Esophagus muscularis mucosa (tissue), 4 donors: Measurements from ENCODE around the gene PCNT. TPM values are rescaled to one million over a fixed set of nuclear protein-coding genes. Genes with fewer than 3 reads are reported as not detected.

Experiments used
- DNase-seq: peaks from one replicate; pipeline ENCODE4 v3.0.0-alpha.2; 2017; ENCODE audit errors: extremely low spot score
- H3K27ac ChIP-seq, 4 donors: fragments of 200-600 bp; sonication (generic); replicated peaks in 1 of 4; 1 replicate in 3 of 4; 2 replicates in 1 of 4; pipeline ENCODE4 v1.5.1; 2016 to 2019; ENCODE audit warnings: mild to moderate bottlenecking in 1 of 4
- H3K27me3 ChIP-seq, 4 donors: fragments of 200-600 bp; sonication (generic); one replicate each; pipeline versions ENCODE4 v1.5.1 to v1.6.0; 2016 to 2019
- H3K36me3 ChIP-seq, 4 donors: fragments of 200-600 bp; sonication (generic); one replicate each; pipeline ENCODE4 v1.5.1; 2016 to 2019
- H3K4me1 ChIP-seq, 4 donors: fragments of 200-600 bp; sonication (generic); one replicate each; pipeline ENCODE4 v1.5.1; 2016 to 2019
- H3K4me3 ChIP-seq, 4 donors: fragments of 200-600 bp; sonication (generic); 1 replicate in 2 of 4; 2 replicates in 2 of 4; pipeline ENCODE4 v1.5.1; 2016 to 2019; ENCODE audit warnings: mild to moderate bottlenecking in 4 of 4, moderate library complexity in 1 of 4
- H3K9me3 ChIP-seq, 4 donors: fragments of 200-600 bp; sonication (generic); 1 replicate in 3 of 4; 2 replicates in 1 of 4; pipeline ENCODE4 v1.5.1; 2016 to 2019
- CTCF ChIP-seq, 3 experiments: fragments of 200-600 bp in 2 of 3; fragments of 450-650 bp in 1 of 3; sonication (generic) in 2 of 3; IDR thresholded peaks; one replicate each; pipeline ENCODE4 v1.5.1; 2017 to 2019; ENCODE audit warnings: antibody characterized with exemption in 3 of 3, mild to moderate bottlenecking in 2 of 3, moderate library complexity in 1 of 3
- EP300 ChIP-seq: sonication (generic); formaldehyde crosslinking; IDR thresholded peaks from one replicate; pipeline ENCODE4 v1.6.1; 2017; ENCODE audit warnings: antibody characterized with exemption
- POLR2A ChIP-seq: fragments of 450-650 bp; IDR thresholded peaks from one replicate; pipeline ENCODE4 v1.6.1; 2017; ENCODE audit warnings: antibody characterized with exemption, moderate library complexity, mild to moderate bottlenecking, low read depth
- POLR2AphosphoS5 ChIP-seq, 2 donors: sonication (generic); formaldehyde crosslinking; IDR thresholded peaks; one replicate each; pipeline ENCODE4 v1.6.1; 2017; ENCODE audit warnings: antibody characterized with exemption in 2 of 2
- WGBS: methylation state at CpG from one replicate; pipeline ENCODE4 v1.1.5; 2018; 5-methylcytosine and 5-hydroxymethylcytosine counted together
- intact Hi-C: fragments of 100-400 bp; cut with DNase I; formaldehyde crosslinking; loops from one replicate; pipeline ENCODE4 v1.15.1; 2023
- total RNA-seq, 4 donors: library from RNA; depleted of rRNA; stranded (reverse); fragments of >200 nt; gene quantifications; one replicate each; pipeline versions ENCODE4 v1.1.0 to v1.2.1, GENCODE V29; 2016

The PCNT gene
- total RNA-seq, 4 donors from 2014 or later = 21.2 to 35.1 (median 24.7) TPM

GRCh38 chr21:46491553-46491952 is 167.6 kb downstream of the PCNT start:
- intact Hi-C loops = no loop called here
- 100% methylated on average over 3 of the region's 3 CpGs for WGBS
- H3K36me3 ChIP-seq = peaks cover 9 to 69% (median 33%) of the 10 kb centered on the region in 4 donors

GRCh38 chr21:46492851-46493250 is 168.9 kb downstream of the PCNT start:
- no peak for TF ChIP-seq POLR2AphosphoS5 (IDR thresholded peaks at IDR 0.05)
- no peak for TF ChIP-seq POLR2A
- TF ChIP-seq CTCF (IDR thresholded peaks at IDR 0.05) = no peak
- no peak for TF ChIP-seq EP300
- Histone ChIP-seq H3K36me3 (peaks cover 12 to 73% (median 40%) of the 10 kb centered on the region in 4 donors), H3K27ac (no peak overlapping the region), H3K9me3 (no peaks in the 10 kb centered on the region), H3K27me3 (no peaks in the 10 kb centered on the region), H3K4me3 (no peak overlapping the region), H3K4me1 (peaks cover 0 to 7% (median 0%) of the 10 kb centered on the region in 4 donors)
- DNase-seq = no peak
- 78% methylated on average over 5 of the region's 5 CpGs for WGBS
- intact Hi-C loops = no loop called here

More at GRCh38 chr21:46491553-46491952, 167.6 kb downstream of the PCNT start:
- Histone ChIP-seq H3K4me1 (peaks cover 0 to 7% (median 0%) of the 10 kb centered on the region in 4 donors), H3K27ac (no peak overlapping the region), H3K9me3 (no peaks in the 10 kb centered on the region), H3K4me3 (no peak overlapping the region), H3K27me3 (no peaks in the 10 kb centered on the region)
- TF ChIP-seq POLR2A (no peak), POLR2AphosphoS5 (IDR thresholded peaks at IDR 0.05) (no peak), EP300 (no peak), CTCF (IDR thresholded peaks at IDR 0.05) (no peak)
- no peak for DNase-seq

GRCh38 chr21:46493828-46494227 is 169.9 kb downstream of the PCNT start:
- DNase-seq = no peak
- Histone ChIP-seq H3K4me1 (peaks cover 0 to 7% (median 0%) of the 10 kb centered on the region in 4 donors), H3K27ac (no peak overlapping the region), H3K36me3 (peaks cover 21 to 78% (median 50%) of the 10 kb centered on the region in 4 donors), H3K4me3 (no peak overlapping the region), H3K9me3 (no peaks in the 10 kb centered on the region), H3K27me3 (no peaks in the 10 kb centered on the region)
- WGBS = 95% methylated on average over 6 of the region's 6 CpGs
- TF ChIP-seq POLR2AphosphoS5 (IDR thresholded peaks at IDR 0.05) (no peak), CTCF (IDR thresholded peaks at IDR 0.05) (no peak), EP300 (no peak), POLR2A (no peak)
- intact Hi-C loops = no loop called here

Other genes starting within 250 kb of the PCNT start
- gene COL6A2, start 226.0 kb upstream of the PCNT start, total RNA-seq = 1,000 to 10,000 TPM in 2 of 4 donors, 100 to 1,000 TPM in 2; 942 to 1,525 (median 1,202) TPM
- gene FTCD, start 168.6 kb upstream of the PCNT start, total RNA-seq = 1 to 10 TPM in 2 of 4 donors, under 1 TPM in 1, not detected in 1; 0.26 to 2.5 (median 1.2) TPM
- 10 to 100 TPM in 1 of 4 donors, 1 to 10 TPM in 3; 1.3 to 22.0 (median 7.0) TPM for gene SPATC1L, start 139.7 kb upstream of the PCNT start, total RNA-seq
- 10 to 100 TPM; 45.3 to 66.3 (median 53.1) TPM for gene LSS, start 95.4 kb upstream of the PCNT start, total RNA-seq
- gene MCM3AP, start 38.5 kb upstream of the PCNT start, total RNA-seq = 10 to 100 TPM; 58.6 to 89.2 (median 81.9) TPM
- gene YBEY, start 37.8 kb upstream of the PCNT start, total RNA-seq = 10 to 100 TPM in 3 of 4 donors, 1 to 10 TPM in 1; 8.1 to 17.2 (median 10.6) TPM
- gene C21orf58, start 286 bp upstream of the PCNT start, total RNA-seq = 1 to 10 TPM in 3 of 4 donors, under 1 TPM in 1; 0.50 to 2.5 (median 1.7) TPM
- gene DIP2A, start 134.7 kb downstream of the PCNT start, total RNA-seq = 10 to 100 TPM; 19.2 to 33.4 (median 28.7) TPM